ENCODE results near the gene WDR72.

WDR72 gene
- long read RNA-seq, partial matches to known transcripts, result 0 of 1 reads
- long read RNA-seq, other reads (novel, unspliced or antisense), result 1 of 1 reads

DNA sequence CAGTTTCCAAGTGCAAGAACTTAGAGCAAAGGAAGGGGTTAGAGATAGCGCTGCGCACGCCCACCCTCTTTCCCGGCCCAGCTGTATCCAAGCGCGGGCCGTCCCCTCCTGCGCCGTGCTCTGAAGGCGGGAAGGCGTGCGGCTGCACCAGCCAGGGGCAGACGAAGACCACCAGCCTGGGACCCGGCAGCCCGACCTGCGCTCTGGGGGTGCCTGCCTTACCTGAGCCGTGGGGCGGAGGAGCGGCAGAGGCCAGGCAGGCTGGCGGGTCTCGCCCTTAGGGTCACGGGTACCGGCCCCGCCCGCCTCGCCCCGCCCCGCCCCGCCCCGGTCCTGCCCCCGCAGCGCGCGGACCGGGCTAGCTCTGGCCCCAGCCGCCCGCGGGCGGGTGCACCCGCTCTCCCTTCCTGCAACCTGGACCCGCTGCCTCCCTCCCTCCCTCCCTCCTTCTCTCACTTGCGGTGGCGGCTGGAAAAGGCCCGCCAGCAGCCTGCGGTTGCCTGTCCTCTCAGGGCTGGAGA is at the start of gene WDR72:
Gene WDR72 (minus strand): TSS at position 253 of the 521 bp plus-strand sequence. CDS start 26,514 bp downstream, outside the sequence.
- no peak within 1 kb of the TSS for H3K4me3 ChIP-seq (replicated peaks; ENCODE audit: insufficient read depth, low read length)
- TF ChIP-seq POLR2AphosphoS5 (IDR thresholded peaks at IDR 0.05; ENCODE audit: low read depth), result no peak
- TF ChIP-seq, protein P1, sequence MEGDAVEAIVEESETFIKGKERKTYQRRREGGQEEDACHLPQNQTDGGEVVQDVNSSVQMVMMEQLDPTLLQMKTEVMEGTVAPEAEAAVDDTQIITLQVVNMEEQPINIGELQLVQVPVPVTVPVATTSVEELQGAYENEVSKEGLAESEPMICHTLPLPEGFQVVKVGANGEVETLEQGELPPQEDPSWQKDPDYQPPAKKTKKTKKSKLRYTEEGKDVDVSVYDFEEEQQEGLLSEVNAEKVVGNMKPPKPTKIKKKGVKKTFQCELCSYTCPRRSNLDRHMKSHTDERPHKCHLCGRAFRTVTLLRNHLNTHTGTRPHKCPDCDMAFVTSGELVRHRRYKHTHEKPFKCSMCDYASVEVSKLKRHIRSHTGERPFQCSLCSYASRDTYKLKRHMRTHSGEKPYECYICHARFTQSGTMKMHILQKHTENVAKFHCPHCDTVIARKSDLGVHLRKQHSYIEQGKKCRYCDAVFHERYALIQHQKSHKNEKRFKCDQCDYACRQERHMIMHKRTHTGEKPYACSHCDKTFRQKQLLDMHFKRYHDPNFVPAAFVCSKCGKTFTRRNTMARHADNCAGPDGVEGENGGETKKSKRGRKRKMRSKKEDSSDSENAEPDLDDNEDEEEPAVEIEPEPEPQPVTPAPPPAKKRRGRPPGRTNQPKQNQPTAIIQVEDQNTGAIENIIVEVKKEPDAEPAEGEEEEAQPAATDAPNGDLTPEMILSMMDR (IDR thresholded peaks at IDR 0.05; ENCODE audit: insufficient read depth, low read length), result no peak
- no peak for TF ChIP-seq SPI1 (IDR thresholded peaks at IDR 0.05; ENCODE audit: borderline replicate concordance, low read depth)
- H3K27me3 ChIP-seq (ENCODE audit: insufficient read depth, poor library complexity, severe bottlenecking), result peaks cover 26% of the 10 kb centered on the region
- H3K27ac ChIP-seq (replicated peaks), result no peak within 1 kb of the TSS
- DNase-seq (ENCODE audit: low read depth in 1 of 2, low spot score in 1 of 2), result no peak

- no peaks in the 10 kb centered on the region for H3K27me3 ChIP-seq (ENCODE audit: insufficient read depth, poor library complexity, severe bottlenecking)
- no peak overlapping the region for H3K4me3 ChIP-seq (replicated peaks; ENCODE audit: insufficient read depth, low read length)
- no peak for DNase-seq (ENCODE audit: low read depth in 1 of 2, low spot score in 1 of 2)
- TF ChIP-seq, protein P1 (IDR thresholded peaks at IDR 0.05; ENCODE audit: insufficient read depth, low read length), result peak; percentile 26
- no peak for TF ChIP-seq POLR2AphosphoS5 (IDR thresholded peaks at IDR 0.05; ENCODE audit: low read depth)
- no peak overlapping the region for H3K27ac ChIP-seq (replicated peaks)
These were observed 48.7 kb upstream of the WDR72 start for GRCh38 chr15:53808058-53808706.

GRCh38 chr15:53807501-53807900 is 48.0 kb upstream of the WDR72 start:
- TF ChIP-seq POLR2AphosphoS5 (IDR thresholded peaks at IDR 0.05; ENCODE audit: low read depth), result no peak
- no peak for TF ChIP-seq SPI1 (IDR thresholded peaks at IDR 0.05; ENCODE audit: borderline replicate concordance, low read depth)
- TF ChIP-seq, protein P2, sequence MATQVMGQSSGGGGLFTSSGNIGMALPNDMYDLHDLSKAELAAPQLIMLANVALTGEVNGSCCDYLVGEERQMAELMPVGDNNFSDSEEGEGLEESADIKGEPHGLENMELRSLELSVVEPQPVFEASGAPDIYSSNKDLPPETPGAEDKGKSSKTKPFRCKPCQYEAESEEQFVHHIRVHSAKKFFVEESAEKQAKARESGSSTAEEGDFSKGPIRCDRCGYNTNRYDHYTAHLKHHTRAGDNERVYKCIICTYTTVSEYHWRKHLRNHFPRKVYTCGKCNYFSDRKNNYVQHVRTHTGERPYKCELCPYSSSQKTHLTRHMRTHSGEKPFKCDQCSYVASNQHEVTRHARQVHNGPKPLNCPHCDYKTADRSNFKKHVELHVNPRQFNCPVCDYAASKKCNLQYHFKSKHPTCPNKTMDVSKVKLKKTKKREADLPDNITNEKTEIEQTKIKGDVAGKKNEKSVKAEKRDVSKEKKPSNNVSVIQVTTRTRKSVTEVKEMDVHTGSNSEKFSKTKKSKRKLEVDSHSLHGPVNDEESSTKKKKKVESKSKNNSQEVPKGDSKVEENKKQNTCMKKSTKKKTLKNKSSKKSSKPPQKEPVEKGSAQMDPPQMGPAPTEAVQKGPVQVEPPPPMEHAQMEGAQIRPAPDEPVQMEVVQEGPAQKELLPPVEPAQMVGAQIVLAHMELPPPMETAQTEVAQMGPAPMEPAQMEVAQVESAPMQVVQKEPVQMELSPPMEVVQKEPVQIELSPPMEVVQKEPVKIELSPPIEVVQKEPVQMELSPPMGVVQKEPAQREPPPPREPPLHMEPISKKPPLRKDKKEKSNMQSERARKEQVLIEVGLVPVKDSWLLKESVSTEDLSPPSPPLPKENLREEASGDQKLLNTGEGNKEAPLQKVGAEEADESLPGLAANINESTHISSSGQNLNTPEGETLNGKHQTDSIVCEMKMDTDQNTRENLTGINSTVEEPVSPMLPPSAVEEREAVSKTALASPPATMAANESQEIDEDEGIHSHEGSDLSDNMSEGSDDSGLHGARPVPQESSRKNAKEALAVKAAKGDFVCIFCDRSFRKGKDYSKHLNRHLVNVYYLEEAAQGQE (IDR thresholded peaks at IDR 0.05; ENCODE audit: insufficient replicate concordance, low read depth), result no peak
- no peak for TF ChIP-seq GABPA (IDR thresholded peaks at IDR 0.05; ENCODE audit: low read depth)
- TF ChIP-seq, protein P1 (IDR thresholded peaks at IDR 0.05; ENCODE audit: insufficient read depth, low read length), result no peak
- H3K27ac ChIP-seq (replicated peaks), result no peak overlapping the region
- no peak for DNase-seq (ENCODE audit: low read depth in 1 of 2, low spot score in 1 of 2)
- H3K27me3 ChIP-seq (ENCODE audit: insufficient read depth, poor library complexity, severe bottlenecking), result no peaks in the 10 kb centered on the region
- no peak overlapping the region for H3K4me3 ChIP-seq (replicated peaks; ENCODE audit: insufficient read depth, low read length)

- no peak overlapping the region for H3K27ac ChIP-seq (replicated peaks)
- H3K27me3 ChIP-seq (ENCODE audit: insufficient read depth, poor library complexity, severe bottlenecking), result no peaks in the 10 kb centered on the region
- TF ChIP-seq, protein P1 (IDR thresholded peaks at IDR 0.05; ENCODE audit: insufficient read depth, low read length), result no peak
- TF ChIP-seq POLR2AphosphoS5 (IDR thresholded peaks at IDR 0.05; ENCODE audit: low read depth) (no peak), GABPA (IDR thresholded peaks at IDR 0.05; ENCODE audit: low read depth) (no peak)
- H3K4me3 ChIP-seq (replicated peaks; ENCODE audit: insufficient read depth, low read length), result no peak overlapping the region
- no peak for DNase-seq (ENCODE audit: low read depth in 1 of 2, low spot score in 1 of 2)
These were observed 43.2 kb upstream of the WDR72 start for GRCh38 chr15:53802672-53803071.
